C1 segment of cervical spinal cord (tissue), 14 donors: ENCODE data around the gene CPA3.

Experiments used
- DNase-seq, 14 donors: peaks; one replicate each; lab custom pipeline; 2025; lab: John Stamatoyannopoulos, UW

Gene CPA3

GRCh38 chr3:148865049-148865448, at the start of gene CPA3:
Gene CPA3 (plus strand): TSS chr3:148865296. CDS start chr3:148865308, 12 bp downstream.
- DNase-seq, result no peak

- DNase-seq, result peak in 2 of 14 donors; percentile 20 to 75
These were observed 49.6 kb upstream of the CPA3 start for GRCh38 chr3:148815316-148816110.

- DNase-seq, result no peak
These were observed 48.7 kb upstream of the CPA3 start for GRCh38 chr3:148816427-148816826.

- DNase-seq, result no peak
These were observed 48.0 kb upstream of the CPA3 start for GRCh38 chr3:148816981-148817525.

GRCh38 chr3:148820361-148821245, 44.5 kb upstream of the CPA3 start:
- DNase-seq, result no peak

GRCh38 chr3:148823026-148823425, 42.1 kb upstream of the CPA3 start:
- DNase-seq, result no peak

GRCh38 chr3:148825476-148825875, 39.6 kb upstream of the CPA3 start:
- no peak for DNase-seq

GRCh38 chr3:148827585-148827984, 37.5 kb upstream of the CPA3 start, which contains the start of gene CPB1:
Gene CPB1 (plus strand): TSS chr3:148827811. CDS start chr3:148827824, 13 bp downstream.
- no peak for DNase-seq

- DNase-seq, result no peak
These were observed 36.9 kb upstream of the CPA3 start for GRCh38 chr3:148828136-148828690.

GRCh38 chr3:148829926-148830325, 35.2 kb upstream of the CPA3 start:
- DNase-seq, result no peak

GRCh38 chr3:148833223-148833622, 31.9 kb upstream of the CPA3 start:
- no peak for DNase-seq

GRCh38 chr3:148839805-148840204, 25.3 kb upstream of the CPA3 start:
- no peak for DNase-seq

GRCh38 chr3:148840451-148840850, 24.6 kb upstream of the CPA3 start:
- no peak for DNase-seq

- no peak for DNase-seq
These were observed 19.2 kb upstream of the CPA3 start for GRCh38 chr3:148845756-148846395.

GRCh38 chr3:148847351-148847750, 17.7 kb upstream of the CPA3 start:
- DNase-seq, result no peak

GRCh38 chr3:148848410-148848809, 16.7 kb upstream of the CPA3 start:
- no peak for DNase-seq

GRCh38 chr3:148852271-148852992, 12.7 kb upstream of the CPA3 start:
- DNase-seq, result no peak

- no peak for DNase-seq
These were observed 12.0 kb upstream of the CPA3 start for GRCh38 chr3:148853076-148853475.

GRCh38 chr3:148854061-148854460, 11.0 kb upstream of the CPA3 start:
- no peak for DNase-seq

- DNase-seq, result no peak
These were observed 8.7 kb upstream of the CPA3 start for GRCh38 chr3:148856384-148856783.

GRCh38 chr3:148857316-148857715, 7.8 kb upstream of the CPA3 start:
- DNase-seq, result peak in 1 of 14 donors; percentile 79
